Frontal cortex (tissue), 4 donors: ENCODE measurements around the gene KMT2B. TPM values are rescaled to one million over a fixed set of nuclear protein-coding genes. Genes with fewer than 3 reads are reported as not detected.

Source experiments
- DNase-seq, 2 donors: peaks; one replicate each; pipeline ENCODE4 v3.0.0; 2012; ENCODE audit warnings: low spot score in 2 of 2
- FAIRE-seq: peaks from 2 replicates; lab custom pipeline; 2012; peaks lifted over from hg19 to GRCh38; lab: Jason Lieb, UNC
- total RNA-seq: library from RNA; depleted of rRNA; stranded (reverse); fragments of >200 nt; gene quantifications from one replicate; pipeline ENCODE4 v1.2.3, GENCODE V29; 2014
- donor health status: control.
- donor health status: control.
- donor health status: control.

KMT2B gene
- total RNA-seq, 1 donor from 2014 or later = 3.7 TPM

GRCh38 chr19:35739275-35740107 lies 21.7 kb downstream of the KMT2B start:
- FAIRE-seq (no peak), DNase-seq (no peak)

- no peak for DNase-seq
- FAIRE-seq = no peak
Observed at GRCh38 chr19:35740108-35740422, 22.3 kb downstream of the KMT2B start.

- FAIRE-seq = peak; percentile 19
- DNase-seq = peak; percentile 98 to 100
Observed at GRCh38 chr19:35740423-35741202, 22.8 kb downstream of the KMT2B start.

- DNase-seq (no peak), FAIRE-seq (no peak)
Observed at GRCh38 chr19:35741203-35741515, 23.4 kb downstream of the KMT2B start.

GRCh38 chr19:35742121-35742724 lies 24.4 kb downstream of the KMT2B start, which contains the start of gene IGFLR1:
IGFLR1 (minus strand) TSS chr19:35742452; CDS start chr19:35741180, 1,272 bp downstream.
- DNase-seq = no peak
- FAIRE-seq = no peak

- FAIRE-seq (no peak), DNase-seq (no peak)
Observed at GRCh38 chr19:35743640-35744429, 26.0 kb downstream of the KMT2B start.

GRCh38 chr19:35744430-35745327 lies 26.9 kb downstream of the KMT2B start:
- no peak for FAIRE-seq

GRCh38 chr19:35745328-35746086 lies 27.7 kb downstream of the KMT2B start, which contains the start of the genes PSENEN and U2AF1L4:
PSENEN (plus strand) TSS chr19:35745651; CDS start chr19:35745931, 280 bp downstream.
U2AF1L4 (minus strand) TSS chr19:35745418; CDS start chr19:35745391, 27 bp downstream.
- DNase-seq (peak; percentile 86 to 91), FAIRE-seq (no peak)

More at GRCh38 chr19:35744430-35745327, 26.9 kb downstream of the KMT2B start:
- DNase-seq = peak; percentile 83 to 87

- DNase-seq (no peak), FAIRE-seq (no peak)
Observed at GRCh38 chr19:35746087-35746462, 28.3 kb downstream of the KMT2B start.

GRCh38 chr19:35746531-35746930 lies 28.7 kb downstream of the KMT2B start:
- FAIRE-seq (no peak), DNase-seq (no peak)

GRCh38 chr19:35748106-35749020 lies 30.6 kb downstream of the KMT2B start, which contains the start of gene LIN37:
LIN37 (plus strand) TSS chr19:35748576; CDS start chr19:35748725, 149 bp downstream.
- peak; percentile 96 for FAIRE-seq
- DNase-seq = peak; percentile 88 to 90

GRCh38 chr19:35750167-35750566 lies 32.4 kb downstream of the KMT2B start:
- FAIRE-seq = no peak
- DNase-seq = no peak

GRCh38 chr19:35751839-35752745 lies 34.3 kb downstream of the KMT2B start:
- no peak for FAIRE-seq
- no peak for DNase-seq

- DNase-seq = no peak
- no peak for FAIRE-seq
Observed at GRCh38 chr19:35752746-35753350, 35.0 kb downstream of the KMT2B start.

GRCh38 chr19:35753634-35754369 lies 36.0 kb downstream of the KMT2B start:
- no peak for DNase-seq
- no peak for FAIRE-seq
